NCI-H2107 (cell line): ENCODE results near the gene TNFAIP1.

ENCODE experiments used
- DNase-seq: peaks from one replicate; lab custom pipeline; 2025; lab: John Stamatoyannopoulos, UW

Gene TNFAIP1

DNA sequence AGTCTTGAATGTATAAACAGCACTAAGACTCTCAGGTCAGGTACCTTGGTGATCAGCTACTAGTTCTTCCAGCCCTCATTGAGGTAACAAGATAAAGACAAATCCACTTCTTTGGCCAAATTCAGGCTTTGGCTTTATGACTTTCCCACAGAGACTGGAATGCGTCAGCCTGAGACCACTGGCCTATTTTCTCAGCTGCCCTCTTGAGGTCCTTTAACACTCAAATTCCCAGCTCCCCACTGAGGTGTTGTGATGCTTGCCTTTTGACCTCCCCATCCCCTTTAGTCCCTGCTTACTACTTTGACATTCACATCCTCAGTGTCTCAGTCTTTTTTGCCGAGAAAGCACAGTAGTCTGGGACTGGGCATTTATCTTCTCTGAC, 10.6 kb downstream of the TNFAIP1 start:
- DNase-seq = no peak

DNA sequence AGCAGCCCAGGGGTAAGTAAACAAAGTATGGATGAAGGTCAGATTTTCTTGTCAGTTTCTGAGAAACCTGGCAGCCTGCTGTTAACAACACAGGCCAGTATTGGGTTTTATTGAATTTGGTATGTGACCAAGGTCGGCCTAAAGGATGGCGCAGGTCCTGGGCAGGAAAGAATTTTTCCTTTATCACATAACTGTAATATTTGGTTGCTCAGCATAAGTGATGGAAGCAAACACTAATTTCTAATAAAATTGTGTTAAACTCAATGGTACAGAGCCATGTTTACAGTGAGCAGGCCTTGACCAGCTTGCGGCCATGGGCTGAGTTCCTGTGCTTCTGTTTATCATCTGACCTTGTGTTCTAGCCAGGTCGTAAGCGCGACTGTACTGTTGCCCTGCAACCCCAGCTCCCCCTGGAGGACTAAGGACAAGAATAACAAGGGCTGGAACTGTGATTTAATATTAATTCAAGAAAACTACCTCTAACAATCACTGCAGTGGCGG, 11.2 kb downstream of the TNFAIP1 start:
- no peak for DNase-seq

DNA sequence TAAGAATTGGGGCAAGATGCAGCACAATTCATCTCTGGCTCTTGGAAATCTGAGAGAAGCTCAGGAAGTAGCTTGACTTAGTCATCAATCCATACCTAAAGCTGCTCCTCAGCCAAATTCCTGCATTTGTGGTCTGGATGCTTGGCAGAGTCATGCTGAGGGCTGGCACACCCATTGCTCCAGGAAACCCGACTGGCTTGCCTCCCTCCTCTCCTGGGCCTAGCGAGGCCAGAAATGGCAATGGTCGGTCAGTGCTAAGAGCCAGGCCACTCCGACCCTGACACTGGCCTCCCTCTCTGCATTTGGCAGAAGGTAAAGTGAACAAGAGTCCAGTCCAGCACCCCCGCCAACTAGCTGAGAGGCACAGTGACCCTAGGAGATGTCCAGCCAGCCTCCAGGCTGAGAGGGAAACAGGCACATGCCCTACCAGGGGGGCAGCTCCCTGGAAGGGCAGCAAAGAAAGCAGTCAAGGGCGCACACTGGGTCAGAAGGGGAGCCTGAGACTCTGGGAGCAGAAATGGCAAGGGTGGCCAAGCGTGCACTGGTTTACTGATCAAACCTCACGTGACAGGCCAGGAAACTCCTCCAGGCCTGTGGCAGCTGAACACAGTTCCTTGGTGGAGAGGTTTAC, 11.8 kb downstream of the TNFAIP1 start:
- DNase-seq = no peak

DNA sequence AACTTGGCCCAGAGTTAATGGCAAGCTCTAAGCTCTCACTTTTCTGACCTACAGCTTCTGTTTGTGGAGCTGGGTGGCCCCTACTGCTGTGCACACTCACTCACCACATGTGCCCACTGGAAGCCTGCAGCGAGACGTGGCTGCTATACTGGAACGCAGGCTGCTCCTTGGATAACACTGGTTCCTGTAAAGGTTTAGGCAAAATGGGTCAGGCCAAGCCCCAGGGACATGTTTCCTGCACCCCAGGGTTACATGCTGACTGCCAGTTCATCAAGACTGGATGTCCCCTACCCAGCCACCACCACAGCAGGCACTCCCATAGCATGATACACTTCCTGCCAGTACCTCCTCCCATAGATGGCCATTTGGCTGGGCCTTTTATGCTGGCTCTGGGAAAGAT, 13.4 kb downstream of the TNFAIP1 start:
- DNase-seq = no peak

DNA sequence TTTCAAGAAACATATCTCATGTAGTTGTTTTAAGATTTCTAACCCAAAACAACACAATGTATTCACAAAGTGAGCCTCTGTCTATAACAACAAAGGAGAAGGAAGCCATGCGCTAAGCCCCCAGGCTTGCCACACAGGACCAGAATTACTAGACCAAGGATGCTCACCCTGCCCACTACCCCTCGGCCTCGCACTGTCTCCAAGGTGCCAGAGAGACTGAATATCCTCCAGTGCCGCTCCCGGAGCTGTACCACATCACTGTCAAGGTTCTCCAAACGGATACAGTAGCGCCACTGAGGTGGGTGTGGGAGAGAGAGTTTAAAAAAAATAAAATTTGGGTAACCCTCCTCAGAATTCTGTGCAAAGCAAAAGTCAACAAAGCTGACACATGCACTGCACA, 14.7 kb downstream of the TNFAIP1 start:
- no peak for DNase-seq

DNA sequence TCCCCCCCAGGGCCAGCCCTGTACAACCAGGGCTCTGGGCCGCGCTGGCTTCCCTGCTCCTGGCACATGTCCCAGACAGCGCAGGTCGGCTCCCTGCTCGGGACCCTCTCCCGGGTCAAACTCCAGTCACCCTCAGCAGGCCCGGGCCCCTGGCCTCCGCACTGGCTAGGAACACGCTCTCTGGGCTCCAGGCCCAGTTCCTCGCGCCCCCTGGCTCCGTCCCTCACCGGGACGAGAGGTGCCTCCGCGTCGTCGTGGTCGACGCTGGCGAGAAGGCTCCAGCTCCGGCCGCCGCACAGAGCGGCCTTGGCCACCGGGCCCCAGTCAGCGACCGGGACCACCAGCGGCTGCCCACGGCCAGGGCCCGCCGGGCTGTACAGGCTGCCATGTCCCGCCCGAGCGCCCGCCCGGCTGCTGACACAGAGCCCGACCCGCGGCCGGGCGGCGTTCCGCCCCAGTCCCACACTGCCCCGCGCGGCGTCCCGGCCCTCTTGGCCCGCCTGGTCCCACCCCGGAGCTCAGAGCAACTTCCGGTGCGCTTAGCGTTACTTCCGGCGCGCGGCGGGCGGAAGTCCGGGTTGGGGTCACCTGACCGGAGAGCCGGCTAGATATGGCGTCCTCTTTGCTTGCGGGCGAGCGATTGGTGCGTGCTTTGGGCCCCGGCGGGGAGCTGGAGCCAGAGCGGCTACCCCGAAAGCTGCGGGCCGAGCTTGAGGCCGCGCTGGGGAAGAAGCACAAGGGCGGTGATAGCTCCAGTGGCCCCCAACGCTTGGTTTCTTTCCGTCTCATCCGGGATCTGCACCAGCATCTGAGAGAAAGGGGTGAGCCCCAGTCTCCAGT, 21.7 kb downstream of the TNFAIP1 start, which contains the start of gene POLDIP2:
TSS of gene POLDIP2 (minus strand) at position 467 of the 840 bp plus-strand sequence. CDS start at position 388, 79 bp downstream.
- DNase-seq = peak; percentile 87

DNA sequence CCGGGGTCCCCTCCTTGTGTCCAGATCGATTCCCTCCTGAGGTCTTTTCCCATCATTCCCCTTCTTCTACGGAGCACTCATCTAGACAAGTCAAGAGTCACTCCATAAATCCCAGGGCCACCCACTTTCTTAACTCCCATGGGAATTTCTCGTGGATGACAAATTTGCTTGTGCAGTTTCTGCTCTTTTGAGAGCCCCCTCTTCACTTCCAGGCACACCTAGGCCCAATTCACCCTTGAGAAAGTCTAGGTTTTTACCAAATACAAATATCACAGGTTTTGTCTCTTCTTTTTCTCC, 22.3 kb downstream of the TNFAIP1 start:
- no peak for DNase-seq

DNA sequence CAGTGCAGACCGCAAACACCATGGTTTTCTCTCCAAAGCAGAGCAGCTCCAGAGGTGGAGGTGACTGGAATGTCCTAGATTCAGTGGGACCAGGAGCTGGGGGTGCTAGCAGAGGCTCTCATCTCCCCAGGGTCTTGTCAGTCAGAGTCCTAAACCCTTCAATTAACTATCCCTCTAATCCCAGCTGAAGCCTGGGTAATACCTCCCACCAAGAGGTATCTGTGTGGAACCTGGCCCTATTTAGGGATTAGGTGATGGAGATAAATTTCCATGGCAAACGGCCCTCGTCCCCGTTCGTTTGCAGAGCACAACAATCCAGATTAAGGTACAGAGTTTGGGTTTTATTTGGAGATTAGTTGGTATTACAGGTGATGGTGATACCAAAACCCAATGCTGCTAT, 27.6 kb downstream of the TNFAIP1 start:
- no peak for DNase-seq

DNA sequence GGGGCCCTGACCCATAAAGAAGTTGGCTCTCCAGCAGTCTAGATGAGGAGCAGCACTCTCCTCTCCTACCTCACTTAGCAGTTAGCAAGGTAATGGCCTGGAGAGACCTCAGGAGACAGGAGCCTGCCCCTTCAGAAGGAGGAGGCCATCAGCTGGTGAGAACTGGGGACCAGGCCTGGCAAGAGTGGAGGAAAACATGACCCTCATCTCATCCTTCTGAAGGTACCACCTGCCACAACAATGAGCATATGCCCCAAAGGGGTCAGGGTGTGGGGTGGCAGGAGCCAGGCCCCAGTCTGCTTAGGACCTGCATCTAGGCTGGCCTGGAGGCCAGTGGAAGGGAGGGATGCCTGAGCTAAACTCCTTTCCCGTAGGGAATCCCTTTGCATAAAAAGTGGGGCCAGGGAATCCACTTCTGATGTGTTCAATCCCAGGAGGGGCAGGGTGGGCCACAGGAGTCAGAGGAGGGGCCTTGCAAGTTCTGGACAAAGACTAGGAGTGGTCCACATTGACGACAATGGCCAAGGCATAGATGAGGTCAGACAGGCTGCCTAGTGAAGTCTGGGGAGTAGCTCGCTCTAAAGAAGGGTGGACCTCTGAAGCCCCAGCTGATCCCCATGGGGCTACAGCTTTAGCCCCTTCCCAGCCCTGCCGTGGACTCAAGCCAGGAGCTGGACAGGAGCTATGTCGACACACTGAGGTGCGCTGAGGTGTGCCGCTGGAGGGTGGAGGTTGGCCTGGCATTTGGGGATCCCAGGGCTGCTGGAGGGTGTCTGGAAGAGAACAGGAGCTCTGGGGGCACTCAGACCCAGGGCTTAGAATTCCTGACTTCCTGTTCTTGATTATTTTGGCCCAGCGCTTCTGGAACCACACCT, 28.5 kb downstream of the TNFAIP1 start:
- DNase-seq = no peak

DNA sequence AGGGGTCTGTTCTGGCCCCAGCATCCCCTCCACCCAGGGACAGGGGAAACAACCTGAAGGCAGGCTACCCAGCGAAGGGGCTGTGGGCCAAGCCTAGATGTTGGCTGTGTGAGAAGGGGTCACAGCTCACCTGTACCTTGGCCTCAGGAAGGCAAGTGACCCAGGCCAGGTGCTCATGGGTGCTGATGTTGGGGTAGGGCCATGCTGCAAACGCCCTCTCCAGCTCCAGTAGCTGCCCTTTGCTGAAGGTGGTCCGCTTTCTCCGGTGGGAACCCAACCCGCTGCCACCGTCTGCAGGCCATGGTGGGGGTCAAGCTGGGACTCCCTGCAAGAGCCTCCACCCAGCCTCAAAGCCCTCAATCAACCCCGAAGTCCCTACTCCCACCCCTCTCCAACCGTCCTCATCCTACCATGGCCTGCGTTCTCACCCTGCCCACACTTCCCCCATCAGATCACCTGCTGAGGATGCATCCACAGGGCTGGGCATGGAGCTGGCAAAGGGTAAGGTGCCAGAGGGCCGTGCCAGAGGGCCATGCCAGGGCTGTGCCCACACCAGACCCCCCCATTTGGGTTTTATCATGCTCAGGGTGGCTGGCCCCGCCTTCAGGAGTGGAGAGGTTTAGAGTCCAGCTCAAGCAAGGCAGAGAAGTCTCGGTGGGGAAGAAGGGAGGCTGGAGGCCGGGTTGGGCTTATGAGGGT, 29.3 kb downstream of the TNFAIP1 start, which contains the start of gene SEBOX:
TSS of gene SEBOX (minus strand) at position 535 of the 699 bp plus-strand sequence. CDS start at position 487, 48 bp downstream.
- no peak for DNase-seq

DNA sequence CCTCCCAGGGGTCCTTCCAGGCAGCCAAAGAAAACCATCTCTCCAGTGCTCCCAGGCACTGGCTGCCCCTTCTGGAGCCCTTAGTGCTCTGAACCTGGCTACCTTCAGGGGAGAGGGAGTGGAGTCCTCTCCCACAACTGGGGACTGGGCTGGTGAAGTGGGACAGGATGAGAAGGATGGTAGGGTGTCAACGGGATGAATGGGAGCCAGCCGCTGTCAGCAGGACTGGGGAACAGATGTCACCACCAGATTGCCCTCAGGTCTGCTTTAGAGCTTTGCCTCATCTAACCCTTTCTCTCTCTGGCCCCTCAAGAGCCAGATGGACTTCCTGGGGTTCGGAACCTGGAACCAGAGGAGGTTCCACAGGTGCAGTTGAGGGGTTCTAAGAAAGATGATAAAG, 29.9 kb downstream of the TNFAIP1 start:
- no peak for DNase-seq

DNA sequence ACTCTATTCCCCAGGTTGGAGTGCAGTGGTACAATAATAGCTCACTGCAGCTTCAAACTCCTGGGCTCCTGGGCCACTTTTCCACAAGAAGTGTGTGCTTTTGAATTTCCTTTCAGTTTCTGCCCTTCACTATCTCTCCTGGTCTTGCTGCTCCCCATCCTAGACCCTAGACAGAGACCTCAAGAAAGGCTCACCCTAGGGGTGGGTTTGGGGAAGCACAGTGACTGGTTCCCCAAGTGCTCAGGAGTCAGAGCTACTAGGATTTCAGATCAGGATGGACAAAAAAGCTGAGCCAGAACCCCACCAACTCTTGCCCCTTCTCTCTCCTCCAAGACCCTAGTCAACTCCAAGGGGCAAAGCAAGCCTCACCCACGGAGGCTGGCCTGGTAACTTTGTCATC, 31.0 kb downstream of the TNFAIP1 start:
- DNase-seq = no peak

DNA sequence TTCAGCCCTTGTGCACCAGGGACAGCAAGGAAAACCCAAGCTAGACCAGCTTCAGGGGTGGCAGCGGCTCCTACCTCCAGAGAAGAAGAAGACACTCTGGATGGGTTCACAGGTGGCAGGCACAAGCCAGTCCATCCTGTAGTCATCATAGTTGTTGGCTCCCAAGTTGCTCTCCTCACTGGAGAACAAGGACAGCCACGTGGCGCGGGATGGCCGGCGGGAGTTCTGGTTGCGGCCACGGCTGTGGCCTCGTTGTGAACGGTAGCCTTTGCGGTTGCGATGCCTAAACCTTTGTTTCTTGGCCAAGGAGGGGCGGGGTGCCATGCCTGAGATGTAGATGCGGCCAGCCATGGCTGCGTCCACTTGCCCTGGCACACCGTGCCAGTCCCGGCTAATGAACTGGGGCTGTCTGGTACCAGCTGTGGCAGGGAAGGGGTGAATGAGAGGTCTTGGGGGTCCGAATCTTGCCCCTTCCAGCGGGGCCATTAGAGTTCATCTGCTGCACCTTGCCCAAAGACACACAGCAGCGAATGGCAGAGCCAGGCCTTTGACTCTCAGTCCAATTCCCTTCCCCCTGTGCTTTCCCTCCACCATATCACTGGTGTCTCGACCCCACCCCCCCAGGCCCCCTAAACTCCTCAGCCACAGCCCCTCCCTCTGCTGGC, 32.2 kb downstream of the TNFAIP1 start:
- DNase-seq = no peak

DNA sequence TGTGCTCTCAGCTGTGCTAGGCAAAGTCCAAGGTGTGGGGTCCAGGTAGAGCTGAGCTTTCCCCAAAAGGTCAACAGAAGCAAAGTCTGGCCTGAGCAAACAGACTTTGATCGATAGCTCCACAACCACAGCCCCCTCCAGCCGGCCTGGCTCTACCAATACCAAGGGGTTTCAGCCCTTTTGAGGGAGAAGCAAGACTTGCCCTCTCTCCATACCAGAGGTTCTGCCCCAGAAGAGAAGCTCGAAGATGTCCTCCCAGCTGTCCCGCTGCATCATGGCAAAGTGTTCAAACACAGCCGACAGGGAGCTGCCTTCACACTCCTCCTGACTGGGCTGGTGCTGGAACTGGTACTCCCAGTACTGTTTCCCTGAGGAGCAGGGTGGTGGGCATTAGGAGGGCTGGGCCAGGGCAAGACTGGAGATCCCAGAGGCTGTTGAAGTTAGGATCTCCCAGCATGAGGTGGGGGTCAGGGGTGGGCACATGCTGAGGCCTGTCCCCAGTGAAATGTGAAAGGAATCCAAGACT, 32.8 kb downstream of the TNFAIP1 start:
- no peak for DNase-seq

DNA sequence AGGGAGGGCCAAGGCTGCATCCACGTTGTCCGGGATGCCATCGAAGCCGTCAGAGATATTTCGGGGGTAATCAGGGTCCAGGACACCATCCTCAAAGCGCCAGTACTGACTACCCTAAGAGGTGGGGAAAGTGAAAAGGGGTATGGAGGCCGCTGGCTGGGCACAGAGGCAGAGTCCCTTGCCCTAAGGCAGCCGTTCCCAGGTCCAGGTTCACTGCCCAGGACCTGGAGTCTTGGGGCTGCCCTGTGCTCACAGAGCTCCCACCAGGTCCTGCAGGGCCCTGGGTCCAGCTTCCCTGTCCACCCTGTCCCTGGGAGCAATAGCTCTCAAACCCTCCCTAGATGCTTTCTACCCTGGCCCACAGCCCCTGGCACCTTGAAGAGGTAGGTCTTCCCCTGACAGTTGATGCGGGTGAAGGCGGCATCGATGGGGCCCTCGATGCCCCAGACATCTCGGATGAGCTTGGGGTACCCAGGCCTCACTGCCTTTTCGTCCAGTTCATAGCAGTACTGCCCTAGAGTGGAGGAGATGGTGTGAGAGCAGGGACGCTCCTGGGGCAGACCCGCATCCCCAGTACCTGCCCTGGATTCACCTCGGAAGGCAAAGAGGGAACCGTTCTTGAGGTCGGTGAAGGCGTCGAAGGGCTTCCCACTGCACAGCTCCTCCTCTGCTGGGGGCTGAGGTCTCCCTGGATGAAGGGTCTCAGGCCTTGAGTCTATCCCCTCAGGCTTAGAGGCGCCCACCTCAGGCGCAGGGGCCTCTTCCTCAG, 33.5 kb downstream of the TNFAIP1 start:
- no peak for DNase-seq

DNA sequence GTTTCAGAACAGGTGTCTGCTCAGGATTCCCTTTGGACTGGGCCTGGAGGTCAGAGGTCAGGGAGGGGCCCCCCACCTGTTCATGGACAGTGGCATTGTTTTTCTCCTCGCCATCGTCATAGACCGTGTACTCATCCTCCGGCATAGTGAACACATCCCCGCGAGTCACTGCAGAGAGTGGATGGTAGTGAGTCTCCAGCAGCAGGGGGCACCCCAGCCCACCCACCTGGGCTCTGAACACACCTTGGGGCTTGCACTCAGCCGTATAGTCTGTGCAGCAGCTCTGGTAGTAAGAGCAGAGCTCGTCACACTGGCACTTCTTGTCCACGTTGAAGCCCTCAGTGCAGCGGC, 34.1 kb downstream of the TNFAIP1 start:
- DNase-seq = no peak

DNA sequence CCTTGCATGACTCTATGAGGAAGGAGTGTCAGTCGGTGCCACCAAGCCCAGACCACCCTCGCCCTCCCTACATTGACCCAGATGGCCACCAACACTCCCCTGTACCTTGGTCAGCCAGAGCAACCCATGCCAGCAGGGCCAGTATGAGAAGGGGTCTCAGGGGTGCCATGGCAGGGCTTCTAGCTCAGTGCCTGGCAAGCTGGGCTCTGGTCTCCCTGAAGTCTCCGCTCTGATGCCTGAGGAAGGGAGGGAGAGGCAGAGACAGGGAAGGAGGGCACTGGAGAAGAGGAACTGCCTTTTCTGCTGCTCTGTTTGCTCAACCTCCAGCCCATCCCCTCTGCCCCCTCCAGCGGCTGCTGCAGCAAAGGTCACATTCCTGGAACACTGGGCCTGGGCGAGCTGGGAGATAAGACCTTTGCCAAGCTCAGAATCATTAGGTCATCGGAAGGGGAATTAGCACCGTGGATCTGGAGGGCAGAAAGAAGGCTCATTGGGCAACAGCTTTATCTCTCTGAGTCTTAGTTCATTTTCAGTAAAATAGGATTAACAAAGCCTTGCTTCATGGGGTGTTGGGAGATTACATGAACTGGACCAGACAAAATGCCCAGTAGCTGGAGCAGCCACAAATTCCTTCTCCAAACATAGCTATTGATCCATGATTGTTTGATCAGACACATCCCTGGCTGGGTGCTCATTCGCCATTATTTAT, 34.6 kb downstream of the TNFAIP1 start, which contains the start of gene VTN:
TSS of gene VTN (minus strand) at position 273 of the 709 bp plus-strand sequence. CDS start at position 169, 104 bp downstream.
- DNase-seq = no peak

DNA sequence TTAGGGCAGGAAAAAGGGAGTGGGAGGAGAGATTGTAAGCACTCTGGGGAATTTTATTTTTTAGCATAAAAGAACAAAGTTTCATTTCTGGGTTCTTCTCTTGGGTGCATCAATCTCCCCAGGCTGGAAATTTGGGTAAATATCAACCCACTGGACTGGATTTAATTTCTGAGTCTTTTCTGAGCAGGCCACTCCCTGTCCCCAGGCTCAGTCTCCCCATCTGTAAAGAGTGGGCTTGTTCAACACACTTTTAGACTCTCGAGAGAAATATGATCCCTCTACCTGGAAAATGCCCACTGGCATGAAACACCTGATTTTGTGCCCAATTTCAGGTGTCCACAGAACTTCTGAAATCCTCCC, 35.2 kb downstream of the TNFAIP1 start:
- no peak for DNase-seq
